GM19468 (cell line): ENCODE data around the gene PITX1.
"Not testable (repeated sequence)": the region's sequence is repeated elsewhere in the genome, so short reads cannot be mapped to it uniquely, and the experiment has no call there.

Source experiments
- ATAC-seq: cut with Tn5 transposase; IDR thresholded peaks from one replicate; pipeline ENCODE4 v1.9.1; 2021; ENCODE audit warnings: mild to moderate bottlenecking, moderate library complexity, moderate number of reproducible peaks; ENCODE audit not compliant: unreplicated experiment; ENCODE audit errors: extremely low read depth

PITX1 gene

GRCh38 chr5:135012951-135013391 lies 21.1 kb downstream of the PITX1 start:
- no peak for ATAC-seq

DNA sequence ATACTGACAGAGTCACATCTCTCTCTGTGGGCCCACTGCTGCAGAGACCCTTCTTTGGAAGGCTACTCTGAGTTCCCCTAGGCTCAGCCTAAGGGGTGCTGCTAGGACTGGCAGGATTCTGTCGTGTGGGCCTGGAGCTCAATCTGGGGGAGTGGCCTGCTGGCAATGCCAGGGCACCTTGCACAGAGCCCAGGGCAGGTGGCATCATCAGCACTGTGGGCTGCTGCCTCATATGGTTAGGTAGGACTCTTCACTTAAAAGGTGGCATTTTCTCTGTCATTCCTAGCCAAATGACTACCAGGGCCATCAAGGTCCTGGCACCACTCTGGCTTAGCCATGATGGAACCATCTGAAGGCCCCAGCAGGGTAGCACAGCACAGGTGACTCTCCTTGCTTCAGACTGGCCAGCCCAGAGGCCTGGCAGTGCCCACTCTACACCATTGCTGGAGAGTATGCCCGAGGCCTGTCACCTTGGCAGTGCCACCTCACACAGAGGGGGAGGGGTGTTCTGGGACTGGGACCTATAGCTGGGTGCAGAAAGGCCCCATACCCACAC lies 21.9 kb downstream of the PITX1 start:
- no peak for ATAC-seq

- no peak for ATAC-seq
These were observed 22.5 kb downstream of the PITX1 start for GRCh38 chr5:135011355-135012032.

- ATAC-seq: no peak
These were observed 23.3 kb downstream of the PITX1 start for GRCh38 chr5:135010502-135011354.

DNA sequence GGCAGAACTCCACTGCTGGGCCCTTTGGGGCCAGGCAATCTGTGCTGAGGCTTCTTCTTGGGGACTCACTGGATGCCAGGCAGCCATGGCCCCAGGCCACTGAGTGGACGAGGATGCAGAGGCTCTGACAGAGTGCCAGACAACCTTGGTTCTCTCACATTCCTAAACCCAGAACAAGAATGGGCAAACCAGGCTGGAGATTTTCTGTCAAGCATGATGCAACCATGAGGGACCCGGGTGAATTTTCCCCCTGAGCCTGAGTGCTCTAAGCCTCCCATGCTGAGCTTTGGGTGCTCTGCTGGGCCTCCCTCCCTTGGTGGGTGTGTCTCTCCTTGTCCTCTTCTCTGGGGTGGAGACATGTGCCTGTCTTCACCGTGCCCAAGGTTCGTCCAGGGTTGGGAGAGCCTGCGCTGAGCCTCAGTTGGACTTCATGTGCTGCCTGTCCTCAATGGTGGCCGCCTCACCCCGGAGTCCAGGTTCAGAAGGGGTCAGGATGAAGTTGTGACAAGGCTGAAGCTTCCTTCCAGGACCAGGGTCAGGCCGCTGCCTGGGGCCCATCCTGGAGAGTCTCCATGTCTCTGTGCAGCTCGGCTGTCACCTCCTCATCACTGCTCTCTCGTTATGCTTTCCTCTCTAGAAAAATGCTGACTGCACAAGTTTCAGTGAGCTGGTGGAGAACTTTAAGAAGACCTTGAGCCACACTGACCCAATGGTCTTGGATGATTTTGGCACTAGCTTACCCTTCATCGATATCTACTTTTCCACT lies 24.1 kb downstream of the PITX1 start:
- ATAC-seq: no peak

DNA sequence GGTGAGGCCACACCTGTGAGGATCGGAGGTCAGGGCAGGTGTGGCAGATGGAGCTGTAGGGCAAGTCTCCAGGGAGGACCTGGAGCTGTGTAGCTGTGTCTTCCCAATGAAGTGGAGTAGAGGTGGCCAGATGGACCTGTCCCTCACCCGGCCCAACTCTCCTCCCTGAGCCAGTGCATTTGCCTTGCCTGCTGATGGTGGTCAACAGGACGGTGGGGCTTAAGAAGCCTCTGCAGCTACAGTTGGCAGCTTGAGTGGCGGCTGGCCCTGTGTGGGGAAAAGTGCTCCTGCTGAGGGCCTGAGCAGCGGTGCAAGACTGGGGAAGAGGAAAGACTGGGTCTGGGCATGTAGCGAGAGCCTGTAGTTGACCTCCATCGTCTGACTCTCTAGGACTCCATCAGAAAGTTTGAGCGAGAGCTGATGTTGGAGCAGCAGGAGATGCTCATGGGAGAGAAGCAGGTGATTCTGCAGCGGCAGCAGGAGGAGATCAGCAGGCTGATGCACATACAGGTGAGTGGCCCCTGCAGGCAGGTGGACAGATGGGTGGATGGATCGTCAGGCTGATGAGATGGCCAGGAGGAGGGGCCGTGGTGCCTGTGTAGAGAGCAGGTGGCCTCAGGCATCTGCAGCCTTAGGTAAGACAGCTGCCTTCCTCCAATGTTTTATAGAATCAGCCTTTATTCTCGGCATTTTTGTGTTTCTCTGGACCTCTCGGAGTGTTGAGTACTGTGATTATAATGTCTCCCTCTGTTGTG lies 24.9 kb downstream of the PITX1 start:
- ATAC-seq: no peak

- ATAC-seq: no peak
These were observed 25.5 kb downstream of the PITX1 start for GRCh38 chr5:135008556-135008955.

DNA sequence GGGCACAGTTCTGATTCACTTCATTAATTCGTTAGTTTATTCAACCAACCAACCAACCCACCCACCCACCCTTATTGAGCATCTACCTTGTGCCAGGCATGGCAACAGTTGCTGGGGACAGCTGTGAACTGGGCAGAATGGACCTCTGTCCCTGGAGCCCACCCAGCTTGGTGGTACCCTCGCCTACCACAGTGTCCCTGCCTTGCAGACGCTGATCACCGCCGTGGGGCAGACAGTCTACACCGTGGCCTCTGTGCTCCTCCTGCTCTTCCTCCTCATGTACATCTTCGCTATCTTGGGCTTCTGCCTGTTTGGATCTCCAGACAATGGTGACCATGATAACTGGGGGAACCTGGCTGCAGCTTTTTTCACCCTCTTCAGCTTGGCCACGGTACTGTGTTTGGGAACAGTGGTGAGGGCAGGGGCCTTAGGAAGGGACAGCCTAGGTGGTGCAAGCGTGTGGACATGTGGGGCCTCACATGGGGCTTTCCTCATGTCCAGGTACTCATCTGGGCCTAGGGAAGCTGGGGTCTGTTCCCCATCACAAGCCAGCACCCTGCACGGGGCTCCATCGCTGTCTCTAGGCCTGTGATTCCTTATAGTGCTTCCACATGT lies 26.2 kb downstream of the PITX1 start:
- no peak for ATAC-seq

DNA sequence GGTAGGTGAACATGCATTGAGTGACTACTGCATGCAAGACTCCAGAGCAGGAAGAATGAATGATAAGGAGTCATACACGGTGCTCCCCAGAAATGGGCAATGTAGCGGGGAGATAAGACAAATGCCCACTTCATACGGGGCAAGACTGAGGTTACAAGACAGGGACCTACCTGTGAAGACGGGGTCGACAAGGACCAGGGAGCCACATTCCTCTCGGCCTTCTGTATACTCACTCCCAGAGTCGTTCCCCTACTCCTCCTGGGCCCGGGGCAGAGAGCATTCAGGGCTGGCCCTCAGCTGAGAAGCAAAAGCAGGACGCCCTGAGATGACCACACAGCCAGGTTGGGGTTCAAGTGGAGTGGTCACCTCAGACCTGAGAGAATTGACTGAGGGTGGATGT lies 26.7 kb downstream of the PITX1 start:
- ATAC-seq: no peak

DNA sequence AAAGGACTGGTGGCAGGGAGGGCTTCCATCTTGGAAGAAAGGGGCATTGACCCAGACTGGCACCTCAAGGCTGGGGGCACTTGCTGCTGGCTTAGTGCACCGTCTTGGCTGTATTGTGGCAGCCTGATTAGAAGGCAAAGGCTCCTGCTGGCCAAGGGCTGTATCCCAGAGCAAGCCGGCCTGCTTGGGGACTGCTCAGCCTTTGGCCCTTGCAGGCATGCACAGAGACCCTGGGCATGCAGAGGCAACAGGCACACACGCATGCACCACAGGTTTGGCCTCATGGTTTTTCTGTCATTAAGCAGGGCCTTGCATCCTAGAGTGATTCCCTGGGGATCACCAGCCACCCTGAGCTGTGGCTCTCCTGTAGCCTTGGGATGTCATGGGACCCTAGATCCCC lies 29.0 kb downstream of the PITX1 start:
- ATAC-seq: no peak

GRCh38 chr5:135004376-135004775 lies 29.7 kb downstream of the PITX1 start:
- no peak for ATAC-seq

- ATAC-seq: not testable (repeated sequence)
These were observed 36.0 kb downstream of the PITX1 start for GRCh38 chr5:134998068-134998467.

GRCh38 chr5:134997015-134997414 lies 37.0 kb downstream of the PITX1 start:
- ATAC-seq: no peak

GRCh38 chr5:134995850-134996402 lies 38.1 kb downstream of the PITX1 start:
- ATAC-seq: no peak

GRCh38 chr5:134994560-134995156 lies 39.4 kb downstream of the PITX1 start:
- ATAC-seq: no peak

- ATAC-seq: no peak
These were observed 40.9 kb downstream of the PITX1 start for GRCh38 chr5:134993161-134993560.

GRCh38 chr5:134992148-134992547 lies 41.9 kb downstream of the PITX1 start:
- ATAC-seq: no peak

GRCh38 chr5:134990183-134990582 lies 43.8 kb downstream of the PITX1 start:
- not testable (repeated sequence) for ATAC-seq
